Fibroblast of pulmonary artery (primary cell): ENCODE measurements around the gene MAU2.
A peak's percentile ranks its signal among the peaks of the same experiment; 100 is the strongest.

Source experiments
- DNase-seq: peaks from one replicate; pipeline ENCODE4 v3.0.0-alpha.2; 2010; ENCODE audit warnings: low read depth
- H3K4me3 ChIP-seq: replicated peaks from 2 replicates; pipeline ENCODE4 v1.5.1; 2011; ENCODE audit warnings: low read depth, mild to moderate bottlenecking, control low read depth, low read length, moderate library complexity
- TF ChIP-seq, protein P1 (sequence below): IDR thresholded peaks from 2 replicates; pipeline ENCODE4 v1.5.1; 2011; ENCODE audit warnings: mild to moderate bottlenecking, control low read depth, low read length, inconsistent platforms; ENCODE audit errors: missing control alignments

MAU2 gene

DNA sequence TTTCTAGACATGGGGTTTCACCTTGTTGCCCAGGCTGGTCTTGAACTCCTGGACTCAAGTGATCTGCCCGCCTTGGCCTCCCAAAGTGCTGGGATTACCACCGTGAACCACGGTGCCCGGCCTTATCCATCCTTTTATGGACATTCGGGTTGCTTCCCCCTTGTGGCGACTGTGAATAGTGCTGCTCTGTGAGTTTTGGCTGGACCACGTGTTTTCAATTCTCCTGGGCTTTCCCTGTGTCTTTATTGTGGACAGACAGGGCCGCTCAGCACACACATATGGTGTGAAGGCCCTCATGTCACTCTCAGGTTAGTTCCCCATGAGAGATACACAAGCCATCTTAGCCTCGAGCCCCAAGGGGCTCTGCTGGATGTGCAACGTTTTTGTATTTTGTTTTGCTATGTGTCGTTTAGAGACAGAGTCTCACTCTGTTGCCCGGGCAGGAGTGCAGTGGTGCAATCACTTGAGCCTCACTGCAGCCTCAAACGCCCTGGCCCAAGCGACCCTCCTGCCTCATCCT, 40.5 kb downstream of the MAU2 start:
- TF ChIP-seq, protein P1, sequence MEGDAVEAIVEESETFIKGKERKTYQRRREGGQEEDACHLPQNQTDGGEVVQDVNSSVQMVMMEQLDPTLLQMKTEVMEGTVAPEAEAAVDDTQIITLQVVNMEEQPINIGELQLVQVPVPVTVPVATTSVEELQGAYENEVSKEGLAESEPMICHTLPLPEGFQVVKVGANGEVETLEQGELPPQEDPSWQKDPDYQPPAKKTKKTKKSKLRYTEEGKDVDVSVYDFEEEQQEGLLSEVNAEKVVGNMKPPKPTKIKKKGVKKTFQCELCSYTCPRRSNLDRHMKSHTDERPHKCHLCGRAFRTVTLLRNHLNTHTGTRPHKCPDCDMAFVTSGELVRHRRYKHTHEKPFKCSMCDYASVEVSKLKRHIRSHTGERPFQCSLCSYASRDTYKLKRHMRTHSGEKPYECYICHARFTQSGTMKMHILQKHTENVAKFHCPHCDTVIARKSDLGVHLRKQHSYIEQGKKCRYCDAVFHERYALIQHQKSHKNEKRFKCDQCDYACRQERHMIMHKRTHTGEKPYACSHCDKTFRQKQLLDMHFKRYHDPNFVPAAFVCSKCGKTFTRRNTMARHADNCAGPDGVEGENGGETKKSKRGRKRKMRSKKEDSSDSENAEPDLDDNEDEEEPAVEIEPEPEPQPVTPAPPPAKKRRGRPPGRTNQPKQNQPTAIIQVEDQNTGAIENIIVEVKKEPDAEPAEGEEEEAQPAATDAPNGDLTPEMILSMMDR = peak; percentile 82
- H3K4me3 ChIP-seq = no peak overlapping the region
- peak; percentile 91 for DNase-seq

DNA sequence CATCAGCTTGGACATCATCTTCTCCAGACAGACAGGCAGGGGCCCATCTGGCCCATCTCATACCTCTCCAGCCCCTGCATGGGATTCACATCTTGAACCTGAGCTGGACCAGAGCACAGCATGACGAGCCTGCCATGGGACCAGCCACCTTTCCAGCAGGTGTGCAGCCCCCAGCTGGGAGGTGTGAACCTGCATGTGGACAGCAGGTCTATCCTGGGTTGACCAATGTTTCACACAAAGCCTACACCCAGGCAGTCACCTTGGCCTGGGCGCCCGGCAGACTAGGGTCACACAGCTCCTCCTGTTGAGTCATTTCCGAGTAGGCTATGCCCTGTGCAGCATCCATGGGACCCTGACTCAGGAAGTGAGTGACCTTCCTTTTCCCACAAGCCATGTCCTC, 41.4 kb downstream of the MAU2 start:
- TF ChIP-seq, protein P1 = no peak

DNA sequence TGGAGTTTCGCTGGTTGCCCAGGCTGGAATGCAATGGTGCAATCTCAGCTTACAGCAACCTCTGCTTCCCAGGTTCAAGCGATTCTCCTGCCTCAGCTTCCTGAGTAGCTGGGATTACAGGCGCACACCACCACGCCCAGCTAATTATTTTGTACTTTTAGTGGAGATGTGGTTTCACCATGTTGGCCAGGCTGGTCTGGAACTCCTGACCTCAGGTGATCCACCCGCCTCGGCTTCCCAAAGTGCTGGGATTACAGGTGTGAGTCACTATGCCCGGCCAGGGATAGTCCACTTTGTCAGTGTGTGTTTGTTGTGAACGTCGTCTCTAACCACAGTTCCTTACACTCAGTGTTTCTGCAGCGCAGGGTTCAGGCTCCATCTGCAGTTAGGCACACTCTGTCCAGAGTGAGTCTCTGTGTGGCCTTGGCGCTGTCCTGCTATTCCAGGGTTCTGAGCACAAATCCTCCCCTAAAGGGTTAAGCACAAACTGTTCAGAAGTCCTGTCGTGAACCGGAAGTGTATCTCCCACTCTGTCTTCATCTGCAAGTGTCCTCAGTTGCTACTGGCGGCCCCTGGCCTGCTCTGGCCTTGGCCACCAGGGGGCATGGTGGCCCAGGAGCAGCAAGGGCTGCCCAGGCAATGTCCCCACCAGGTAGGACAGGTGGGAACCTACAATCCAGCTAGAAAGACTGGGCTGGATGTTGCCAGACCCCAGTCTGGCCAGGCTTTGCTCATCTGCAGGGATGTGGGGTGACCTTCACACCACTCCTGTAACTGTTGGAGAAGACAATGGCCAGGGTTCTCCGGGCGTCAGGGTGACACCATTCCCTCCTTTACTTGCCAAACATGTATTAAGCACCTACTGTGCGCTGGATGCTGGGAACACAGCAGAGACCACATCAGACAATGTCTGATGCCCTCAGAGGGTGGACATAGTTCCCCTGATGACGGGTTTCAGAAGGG, 46.1 kb downstream of the MAU2 start:
- TF ChIP-seq, protein P1 = peak; percentile 99
- H3K4me3 ChIP-seq = no peak overlapping the region
- peak; percentile 71 for DNase-seq

More for the DNA sequence above, 41.4 kb downstream of the MAU2 start:
- H3K4me3 ChIP-seq = no peak overlapping the region
- no peak for DNase-seq

DNA sequence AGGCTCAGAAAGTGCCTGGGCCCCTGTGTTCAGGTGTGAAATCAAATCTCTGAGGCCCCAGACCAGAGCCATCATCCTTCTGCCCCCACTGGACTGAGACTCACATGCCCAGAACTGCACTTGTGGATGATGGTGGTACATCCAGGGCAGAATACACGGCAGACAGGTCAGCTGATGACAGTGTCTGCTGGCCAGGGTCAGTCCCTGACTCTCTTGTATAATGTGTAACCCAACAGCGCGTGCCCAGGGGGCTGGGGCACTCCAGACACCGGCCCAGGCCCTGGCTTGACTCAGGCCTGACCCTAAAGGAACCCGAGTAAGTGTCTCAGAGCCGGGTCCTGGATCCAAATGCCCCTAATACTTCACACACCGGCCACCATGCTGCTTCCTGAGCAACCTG, 47.5 kb downstream of the MAU2 start:
- TF ChIP-seq, protein P1 = no peak
- no peak overlapping the region for H3K4me3 ChIP-seq
- DNase-seq = no peak

DNA sequence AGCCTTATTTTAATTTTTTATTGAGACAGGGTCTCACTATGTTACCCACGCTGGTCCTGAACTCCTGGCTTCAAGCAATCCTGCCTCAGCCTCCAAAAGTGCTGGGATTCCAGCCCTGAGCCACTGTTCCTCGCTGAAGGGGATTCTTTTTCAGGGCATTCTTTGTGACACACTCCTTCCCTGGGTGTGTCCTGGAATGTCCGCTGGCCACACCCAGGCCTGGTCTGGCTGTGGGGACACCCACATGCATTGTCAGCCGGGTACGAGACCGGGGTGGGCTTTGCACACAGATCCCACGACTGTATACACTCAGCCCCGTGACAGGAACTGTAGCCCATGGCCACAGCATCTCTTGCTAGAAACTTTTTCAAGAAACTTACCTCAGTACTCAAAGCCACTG, 50.4 kb downstream of the MAU2 start:
- TF ChIP-seq, protein P1 = no peak
- no peak overlapping the region for H3K4me3 ChIP-seq
- DNase-seq = no peak

DNA sequence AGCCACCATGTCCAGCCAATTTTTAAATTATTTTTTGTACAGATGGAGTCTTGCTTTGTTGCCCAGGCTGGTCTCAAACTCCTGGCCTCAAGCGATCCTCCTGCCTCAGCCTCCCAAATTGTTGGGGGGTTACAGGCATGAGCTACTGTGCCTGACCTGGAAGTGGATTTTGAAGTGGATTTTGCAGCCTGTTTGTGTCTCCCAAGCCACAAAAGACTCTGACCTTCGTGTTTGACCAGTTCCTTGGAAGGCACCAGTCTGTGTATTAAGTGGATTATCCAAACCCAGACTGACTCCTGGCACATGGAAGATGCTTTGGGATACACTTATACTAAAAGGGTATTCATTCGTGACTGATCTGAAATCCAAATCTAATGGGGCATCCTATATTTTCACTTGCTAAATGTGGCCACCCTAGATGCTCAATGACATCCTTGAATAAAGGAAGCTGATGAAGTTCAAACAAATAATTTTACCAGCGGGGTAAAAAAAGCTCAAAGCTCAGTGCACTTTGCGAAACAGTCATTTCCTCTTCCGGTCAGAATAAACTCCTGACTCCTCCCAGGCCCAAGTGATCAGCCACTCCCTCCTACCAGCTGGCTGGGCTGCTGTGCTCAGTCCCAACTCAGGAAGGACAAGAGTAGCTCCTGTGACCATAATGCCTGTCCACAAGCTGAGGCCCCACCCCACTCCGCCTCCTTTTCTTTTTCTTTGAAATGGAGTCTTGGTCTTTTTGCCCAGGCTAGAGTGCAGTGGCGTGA, 52.2 kb downstream of the MAU2 start:
- peak; percentile 71 for DNase-seq
- no peak overlapping the region for H3K4me3 ChIP-seq
- TF ChIP-seq, protein P1 = no peak
